Anterior cingulate cortex (tissue), 58 donors: Measurements from ENCODE around the gene TTN.
A peak's percentile ranks its signal among the peaks of the same experiment; 100 is the strongest.
"Not testable (repeated sequence)": the region's sequence is repeated elsewhere in the genome, so short reads cannot be mapped to it uniquely, and the experiment has no call there.

ENCODE experiments used
- DNase-seq, 58 donors: peaks; one replicate each; lab custom pipeline; 2025; lab: John Stamatoyannopoulos, UW

TTN gene

DNA sequence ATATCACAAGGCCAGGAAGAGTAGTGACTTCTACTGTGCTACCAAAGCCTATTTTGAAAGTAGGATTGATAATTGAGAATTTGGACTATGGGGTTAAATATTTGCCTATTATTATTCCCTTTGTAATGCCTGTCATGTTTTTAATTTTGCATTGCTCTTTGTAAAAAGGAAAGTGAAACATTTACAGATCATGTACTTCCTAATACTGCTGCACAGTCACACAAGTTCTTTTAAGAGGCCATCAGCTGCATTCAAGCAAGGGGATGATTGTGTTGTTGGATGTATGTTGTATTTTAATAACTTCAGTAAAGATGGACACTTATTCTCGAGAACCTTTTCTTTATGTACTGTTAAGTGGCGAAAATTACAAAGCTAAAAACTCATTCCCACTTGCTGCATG lies 256.9 kb downstream of the TTN start:
- no peak for DNase-seq

- DNase-seq = no peak
These were observed 264.7 kb downstream of the TTN start for GRCh38 chr2:178542569-178542968.

- no peak for DNase-seq
These were observed 265.1 kb downstream of the TTN start for GRCh38 chr2:178542161-178542560.

DNA sequence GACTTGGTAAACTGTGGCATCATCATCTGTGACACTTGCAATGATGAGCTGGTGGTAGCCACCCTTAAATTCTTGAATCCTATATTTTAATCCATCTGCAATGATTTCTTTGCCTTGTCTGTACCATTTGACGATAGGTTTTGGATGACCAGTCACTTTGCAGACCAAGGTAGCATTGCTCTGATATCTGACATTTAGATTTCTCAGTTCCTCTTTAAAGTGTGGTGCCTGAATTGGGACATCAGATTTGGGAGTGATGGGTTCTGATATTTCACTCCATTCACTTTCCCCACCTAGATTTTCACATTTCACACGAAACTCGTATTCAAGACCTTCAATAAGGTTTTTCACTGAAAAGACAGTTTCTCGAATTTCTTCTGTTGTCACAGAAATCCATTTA lies 271.2 kb downstream of the TTN start:
- no peak for DNase-seq

DNA sequence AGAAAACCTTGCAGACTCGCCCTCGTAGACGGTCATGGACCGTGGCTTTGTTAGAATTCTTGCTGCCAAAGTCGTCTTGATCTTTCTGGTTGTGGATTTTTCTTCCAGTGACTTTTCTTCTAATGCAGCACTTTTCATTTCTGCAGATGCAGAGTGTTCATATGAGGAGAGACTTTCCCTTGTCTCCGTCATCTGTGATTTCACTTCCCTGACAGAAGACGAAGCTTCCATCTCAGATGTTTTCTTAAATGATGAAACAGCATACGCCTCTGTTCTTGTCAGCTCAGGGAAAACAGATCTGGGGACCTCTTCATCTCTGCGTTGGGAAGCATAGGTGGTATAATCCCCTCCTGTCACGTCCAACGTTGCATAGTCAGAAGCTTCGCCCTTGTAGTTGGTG lies 276.1 kb downstream of the TTN start:
- no peak for DNase-seq

DNA sequence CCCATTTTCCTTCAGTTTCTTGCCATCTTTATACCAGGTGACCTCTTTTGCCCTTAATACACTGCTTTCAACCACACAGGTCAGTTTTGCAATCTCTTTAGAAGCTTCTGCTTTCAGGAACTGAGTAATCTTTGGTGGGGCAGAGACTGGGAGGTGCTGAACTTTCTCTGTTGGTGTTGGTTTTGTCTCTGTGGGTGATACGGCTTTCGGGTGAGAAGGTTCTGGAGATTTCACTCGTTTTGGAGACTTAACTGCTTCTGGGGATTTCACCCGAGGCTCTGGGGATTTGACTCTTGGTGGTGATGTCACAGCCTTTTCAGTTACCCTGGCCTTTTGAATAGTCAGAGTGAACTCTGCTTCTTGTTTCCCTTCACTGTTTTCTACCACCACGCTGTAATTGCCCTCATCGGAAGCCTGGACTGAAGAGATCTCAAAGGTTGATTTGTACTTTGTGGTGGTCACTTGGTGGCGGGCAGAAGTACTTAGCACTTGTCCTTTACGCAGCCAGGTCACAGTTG lies 276.5 kb downstream of the TTN start:
- no peak for DNase-seq

GRCh38 chr2:178530131-178530530 lies 277.1 kb downstream of the TTN start:
- no peak for DNase-seq

GRCh38 chr2:178529194-178529593 lies 278.0 kb downstream of the TTN start:
- no peak for DNase-seq

- no peak for DNase-seq
These were observed 278.6 kb downstream of the TTN start for GRCh38 chr2:178528647-178529046.

DNA sequence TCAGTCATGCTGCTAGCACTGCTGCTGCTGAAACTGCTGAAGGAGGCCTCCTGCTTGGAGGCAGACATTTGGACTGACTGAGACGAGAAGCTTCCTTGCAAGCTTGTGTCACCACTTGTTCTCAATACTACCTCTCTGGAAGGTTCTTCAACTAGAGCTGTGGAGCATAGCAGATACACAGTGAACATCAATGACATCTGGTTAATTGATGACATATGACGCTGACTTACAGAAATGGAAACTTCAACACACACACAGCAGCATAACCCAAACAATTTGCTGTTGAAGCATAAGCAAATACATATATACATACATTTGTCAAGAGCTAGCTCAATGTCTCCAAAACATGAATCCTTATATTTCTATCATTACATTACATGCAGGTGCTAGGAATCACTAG lies 279.6 kb downstream of the TTN start:
- DNase-seq = no peak

DNA sequence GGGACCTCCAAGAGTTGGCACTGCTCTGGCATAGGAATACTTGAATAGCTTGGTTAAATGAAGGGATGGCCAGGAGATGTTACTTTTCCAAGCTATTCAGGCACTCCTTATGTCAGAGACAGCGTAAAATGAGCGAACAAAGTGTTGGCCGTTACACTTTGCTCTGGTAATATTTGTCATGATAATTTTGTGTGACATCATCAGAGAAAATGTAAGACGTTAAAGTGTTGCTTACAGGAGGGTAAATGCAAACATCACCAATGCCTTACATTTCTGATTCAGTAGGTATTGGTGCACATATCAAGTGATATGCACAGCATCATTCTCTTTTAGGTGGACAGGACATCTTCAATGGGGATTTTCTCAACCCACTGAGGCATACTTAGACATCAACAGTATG lies 281.0 kb downstream of the TTN start:
- no peak for DNase-seq

GRCh38 chr2:178525460-178525859 lies 281.8 kb downstream of the TTN start:
- not testable (repeated sequence) for DNase-seq

GRCh38 chr2:178525010-178525409 lies 282.2 kb downstream of the TTN start:
- not testable (repeated sequence) for DNase-seq

- DNase-seq = no peak
These were observed 283.6 kb downstream of the TTN start for GRCh38 chr2:178523596-178524134.

GRCh38 chr2:178522950-178523595 lies 284.1 kb downstream of the TTN start:
- peak in 57 of 58 donors; percentile 5 to 85 (median 60) for DNase-seq

GRCh38 chr2:178521304-178522150 lies 285.7 kb downstream of the TTN start:
- no peak for DNase-seq

- DNase-seq = no peak
These were observed 289.7 kb downstream of the TTN start for GRCh38 chr2:178517496-178517895.

- no peak for DNase-seq
These were observed 292.6 kb downstream of the TTN start for GRCh38 chr2:178514664-178515063.

DNA sequence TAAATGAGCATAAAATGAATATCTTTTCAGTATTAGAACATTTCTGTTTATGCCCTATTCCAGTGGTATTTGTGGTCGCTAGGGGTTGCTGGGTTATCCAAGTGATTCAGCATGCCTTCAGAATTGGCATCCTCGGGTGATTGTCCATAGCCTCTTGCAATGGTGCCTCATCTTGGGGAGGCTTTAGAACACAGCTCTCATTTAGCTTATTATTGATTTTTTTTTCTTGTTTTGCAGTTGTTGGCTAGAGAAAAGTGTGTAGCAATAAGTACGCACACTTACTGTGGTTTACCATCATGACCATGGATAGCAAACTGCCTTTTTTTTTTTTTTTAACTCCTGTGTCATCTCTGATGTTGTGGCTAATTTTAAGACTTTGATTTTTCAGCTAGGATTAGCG lies 293.3 kb downstream of the TTN start:
- no peak for DNase-seq

DNA sequence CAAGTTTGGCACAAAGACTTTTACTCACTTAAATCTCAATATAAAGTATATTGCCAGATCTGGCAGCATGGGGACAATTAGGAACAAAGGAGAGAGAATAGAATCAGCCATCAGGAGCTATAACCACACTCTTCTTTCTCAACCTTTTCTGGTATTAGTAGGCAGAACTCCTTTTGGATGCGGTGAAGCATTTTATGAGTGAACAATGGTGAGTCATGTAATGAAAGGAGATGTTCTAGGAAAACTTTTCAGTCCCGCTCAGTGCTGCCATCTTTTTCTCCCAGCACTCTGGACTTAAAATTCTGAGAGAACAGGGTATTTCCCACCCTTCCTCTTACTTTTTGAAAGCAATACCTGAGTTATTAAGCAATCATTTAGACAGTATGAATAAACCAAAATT lies 294.7 kb downstream of the TTN start:
- no peak for DNase-seq

GRCh38 chr2:178510384-178510783 lies 296.8 kb downstream of the TTN start:
- no peak for DNase-seq

DNA sequence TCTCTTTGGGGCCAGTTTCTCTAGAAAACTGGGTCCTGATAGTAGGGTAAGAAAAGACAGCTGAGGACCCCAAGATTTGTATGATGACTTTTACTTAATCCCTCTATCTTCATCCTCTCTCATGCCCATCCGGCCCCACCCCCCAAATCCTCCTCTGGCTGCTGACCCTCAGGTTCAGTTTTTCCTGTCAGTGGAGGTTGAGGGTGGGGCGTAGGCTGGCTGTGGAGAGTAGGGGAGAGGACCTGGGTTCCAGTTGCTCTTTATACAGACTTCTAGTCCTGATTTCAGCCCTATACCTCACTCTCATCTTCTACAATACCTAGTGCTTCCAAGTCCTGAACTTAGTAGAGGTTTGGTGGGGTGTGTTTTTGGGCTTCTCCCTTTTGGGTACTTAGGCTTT lies 298.6 kb downstream of the TTN start:
- DNase-seq = no peak
